Activated T-helper 17 cell treated with anti-CD3 and anti-CD28 coated beads, Interleukin-2, amount 50 U/mL, for 72 hours (primary cell): ENCODE data around the gene SIK3. TPM values are rescaled to one million over a fixed set of nuclear protein-coding genes. Genes with fewer than 3 reads are reported as not detected.

Experiments
- ATAC-seq: fragments of 150-1000 bp; cut with Tn5 transposase; replicated peaks from 2 replicates; pipeline ENCODE4 v1.10.0; 2021; ENCODE audit warnings: mild to moderate bottlenecking, moderate library complexity
- H3K27ac Mint-ChIP-seq: one replicate; pipeline ENCODE4 v1.8.0; 2022; ENCODE audit warnings: mixed read lengths
- H3K27me3 Mint-ChIP-seq: one replicate; pipeline ENCODE4 v1.8.0; 2022; ENCODE audit warnings: mixed read lengths
- H3K36me3 Mint-ChIP-seq: one replicate; pipeline ENCODE4 v1.8.0; 2022; ENCODE audit warnings: low read depth, mild to moderate bottlenecking, mixed read lengths
- H3K4me1 Mint-ChIP-seq: one replicate; pipeline ENCODE4 v1.8.0; 2022; ENCODE audit warnings: mixed read lengths
- H3K4me3 Mint-ChIP-seq: one replicate; pipeline ENCODE4 v1.8.0; 2022; ENCODE audit warnings: mild to moderate bottlenecking, mixed read lengths
- H3K9me3 Mint-ChIP-seq: one replicate; pipeline ENCODE4 v1.8.0; 2022; ENCODE audit warnings: mixed read lengths
- total RNA-seq, 2 donors: library from RNA; stranded (reverse); gene quantifications; one replicate each; pipeline ENCODE4 v1.2.3, GENCODE V29; 2022

The SIK3 gene
- total RNA-seq, 2 donors from 2014 or later = 41.9 to 55.7 TPM

DNA sequence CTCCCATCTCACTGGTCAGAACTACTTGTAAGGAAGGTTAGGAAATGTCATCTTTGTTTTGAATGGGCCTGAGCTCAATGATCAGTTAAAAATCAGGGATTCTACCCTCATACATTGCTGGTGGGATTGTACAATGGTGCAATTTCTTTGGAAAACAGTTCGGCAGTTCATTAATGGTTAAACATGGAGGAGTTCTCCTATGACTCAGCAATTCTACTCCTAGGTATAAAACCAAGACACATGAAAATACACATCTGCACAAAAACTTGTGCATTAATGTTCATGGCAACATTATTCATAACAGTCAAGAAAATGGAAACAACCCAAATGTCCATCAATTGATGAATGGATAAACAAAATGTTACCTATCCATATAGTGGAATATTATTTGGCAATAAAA lies 301.7 kb downstream of the SIK3 start:
- ATAC-seq = no peak
- Mint-ChIP-seq H3K4me3 (no peak overlapping the region), H3K4me1 (peaks cover 5% of the 10 kb centered on the region), H3K9me3 (no peaks in the 10 kb centered on the region), H3K27ac (no peak overlapping the region), H3K36me3 (no peaks in the 10 kb centered on the region), H3K27me3 (peaks cover 3% of the 10 kb centered on the region)

DNA sequence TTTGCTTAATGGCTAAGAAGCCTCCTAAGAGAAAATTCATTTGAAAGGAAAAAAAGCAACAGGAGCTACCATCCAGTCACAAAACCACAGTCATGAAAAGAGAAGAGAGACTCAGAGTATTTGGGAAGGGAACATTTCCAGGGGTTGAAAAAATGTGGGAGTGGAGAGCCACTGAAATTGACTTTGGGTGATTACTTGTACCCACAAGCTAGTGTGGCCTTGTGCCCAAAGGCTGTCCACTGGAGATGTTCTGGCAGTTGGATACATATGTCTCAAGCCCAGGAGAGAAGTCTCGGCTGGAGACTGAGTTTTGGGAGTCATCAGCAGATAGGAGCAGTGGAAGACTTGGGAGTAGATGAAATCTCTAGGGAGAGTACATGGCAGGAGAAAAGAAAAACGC lies 303.4 kb downstream of the SIK3 start:
- Mint-ChIP-seq H3K9me3 (no peaks in the 10 kb centered on the region), H3K27me3 (peaks cover 3% of the 10 kb centered on the region), H3K4me3 (no peak overlapping the region), H3K27ac (no peak overlapping the region), H3K36me3 (no peaks in the 10 kb centered on the region), H3K4me1 (peaks cover 8% of the 10 kb centered on the region)
- ATAC-seq = no peak

DNA sequence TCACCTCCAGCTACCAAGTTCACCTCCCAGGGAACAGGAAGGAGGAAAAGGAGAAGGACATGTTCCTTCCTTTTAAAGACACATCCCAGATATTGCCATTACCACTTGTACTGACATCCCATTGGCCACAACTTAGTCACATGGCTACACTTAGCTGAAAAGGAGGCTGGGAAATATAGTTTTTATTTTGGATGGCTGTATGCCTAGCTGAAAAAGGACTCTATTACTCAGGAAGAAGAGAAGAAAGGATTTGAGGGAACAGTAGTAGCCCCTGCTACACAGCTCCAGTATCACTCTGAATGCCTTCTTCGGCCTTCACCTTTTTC lies 304.5 kb downstream of the SIK3 start:
- peaks cover 8% of the 10 kb centered on the region for H3K4me1 Mint-ChIP-seq
- no peak for ATAC-seq
- H3K36me3 Mint-ChIP-seq = no peaks in the 10 kb centered on the region
- H3K27ac Mint-ChIP-seq = no peak overlapping the region
- H3K27me3 Mint-ChIP-seq = no peaks in the 10 kb centered on the region
- H3K9me3 Mint-ChIP-seq = no peaks in the 10 kb centered on the region
- no peak overlapping the region for H3K4me3 Mint-ChIP-seq

Other genes with a start within 250 kb of the SIK3 start
- 10 to 100 TPM; 53.7 to 87.6 TPM for gene PAFAH1B2, start 45.9 kb upstream of the SIK3 start, total RNA-seq
- gene SIDT2, start 80.3 kb upstream of the SIK3 start, total RNA-seq = 10 to 100 TPM; 25.0 to 43.9 TPM
- 1 to 10 TPM; 5.1 to 9.6 TPM for gene TAGLN, start 100.9 kb upstream of the SIK3 start, total RNA-seq
- gene PCSK7, start 133.6 kb upstream of the SIK3 start, total RNA-seq = 100 to 1,000 TPM; 101 to 106 TPM
- 10 to 100 TPM; 15.3 to 18.6 TPM for gene RNF214, start 134.2 kb upstream of the SIK3 start, total RNA-seq
- gene BACE1-AS, start 192.9 kb upstream of the SIK3 start, total RNA-seq = 1 to 10 TPM; 3.5 to 7.5 TPM
- gene BACE1, start 217.8 kb upstream of the SIK3 start, total RNA-seq = under 1 TPM; 0.16 to 0.17 TPM
- 10 to 100 TPM; 28.6 to 31.0 TPM for gene CEP164, start 229.4 kb upstream of the SIK3 start, total RNA-seq